Erythroblast (primary cell): Measurements from ENCODE around the gene RESF1.

Experiments
- GATA1 ChIP-seq: IDR thresholded peaks from 2 replicates; pipeline ENCODE4 v1.6.1; 2011; ENCODE audit warnings: low read depth, mild to moderate bottlenecking, control low read depth, low read length, moderate library complexity
- POLR2A ChIP-seq: IDR thresholded peaks from 2 replicates; pipeline ENCODE4 v1.6.1; 2011; ENCODE audit warnings: mild to moderate bottlenecking, low read length

GRCh38 chr12:31974673-31975072, 15.5 kb downstream of the RESF1 start:
- no peak for TF ChIP-seq POLR2A
- no peak for TF ChIP-seq GATA1
